HG02973 (cell line): ENCODE data around the gene KDELR1.
"Not testable (repeated sequence)": the region's sequence is repeated elsewhere in the genome, so short reads cannot be mapped to it uniquely, and the experiment has no call there.

Source experiments
- ATAC-seq: cut with Tn5 transposase; IDR thresholded peaks from one replicate; pipeline ENCODE4 v1.9.1; 2021; ENCODE audit warnings: moderate library complexity; ENCODE audit not compliant: unreplicated experiment

Gene KDELR1

GRCh38 chr19:48372904-48373303, 18.4 kb downstream of the KDELR1 start:
- no peak for ATAC-seq

GRCh38 chr19:48371771-48372170, 19.6 kb downstream of the KDELR1 start:
- not testable (repeated sequence) for ATAC-seq

GRCh38 chr19:48371367-48371766, 20.0 kb downstream of the KDELR1 start:
- ATAC-seq: no peak

DNA sequence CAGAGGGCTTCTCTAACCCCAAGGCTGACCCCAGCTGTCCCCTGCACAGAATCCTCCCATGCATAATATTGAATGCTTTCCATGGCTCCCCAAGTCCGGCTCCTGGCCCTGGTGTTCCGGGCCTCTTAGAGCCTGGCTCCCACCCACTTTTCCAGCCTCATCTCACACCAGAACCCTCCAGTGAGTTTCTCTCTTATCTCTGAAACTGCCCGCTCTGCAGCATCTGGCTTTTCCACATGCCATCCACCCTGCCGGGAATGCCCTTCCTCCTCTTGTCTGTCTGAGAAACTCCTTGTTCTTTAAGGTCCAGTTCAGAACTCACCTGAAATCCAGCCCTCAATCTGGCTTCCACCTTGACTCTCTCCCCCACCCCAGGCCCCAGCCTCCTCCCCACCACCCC, 20.4 kb downstream of the KDELR1 start:
- ATAC-seq: no peak

DNA sequence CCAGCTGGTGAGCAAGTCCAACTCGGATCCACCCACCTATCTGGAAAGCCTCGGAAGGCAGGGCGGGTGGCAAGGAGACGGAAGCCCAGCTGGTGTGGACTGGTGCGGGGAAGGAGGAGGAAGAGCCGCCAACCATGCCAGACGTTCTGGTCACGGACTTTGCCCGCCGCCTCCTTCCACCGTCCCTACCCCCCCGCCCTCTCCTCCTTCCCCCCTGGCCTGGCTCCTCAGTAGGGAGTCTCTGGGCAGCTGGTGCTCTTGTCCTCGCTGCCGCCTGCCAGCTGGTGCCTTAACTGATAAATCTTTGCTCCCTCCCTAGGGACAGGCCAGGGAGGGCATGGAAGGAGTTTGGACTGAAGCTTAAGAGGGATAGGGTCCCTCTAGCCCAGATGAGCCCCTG, 22.4 kb downstream of the KDELR1 start:
- no peak for ATAC-seq

- no peak for ATAC-seq
Observed at GRCh38 chr19:48367855-48368254, 23.5 kb downstream of the KDELR1 start.

GRCh38 chr19:48365602-48366001, 25.7 kb downstream of the KDELR1 start:
- no peak for ATAC-seq

GRCh38 chr19:48364598-48365348, 26.6 kb downstream of the KDELR1 start:
- ATAC-seq: no peak

DNA sequence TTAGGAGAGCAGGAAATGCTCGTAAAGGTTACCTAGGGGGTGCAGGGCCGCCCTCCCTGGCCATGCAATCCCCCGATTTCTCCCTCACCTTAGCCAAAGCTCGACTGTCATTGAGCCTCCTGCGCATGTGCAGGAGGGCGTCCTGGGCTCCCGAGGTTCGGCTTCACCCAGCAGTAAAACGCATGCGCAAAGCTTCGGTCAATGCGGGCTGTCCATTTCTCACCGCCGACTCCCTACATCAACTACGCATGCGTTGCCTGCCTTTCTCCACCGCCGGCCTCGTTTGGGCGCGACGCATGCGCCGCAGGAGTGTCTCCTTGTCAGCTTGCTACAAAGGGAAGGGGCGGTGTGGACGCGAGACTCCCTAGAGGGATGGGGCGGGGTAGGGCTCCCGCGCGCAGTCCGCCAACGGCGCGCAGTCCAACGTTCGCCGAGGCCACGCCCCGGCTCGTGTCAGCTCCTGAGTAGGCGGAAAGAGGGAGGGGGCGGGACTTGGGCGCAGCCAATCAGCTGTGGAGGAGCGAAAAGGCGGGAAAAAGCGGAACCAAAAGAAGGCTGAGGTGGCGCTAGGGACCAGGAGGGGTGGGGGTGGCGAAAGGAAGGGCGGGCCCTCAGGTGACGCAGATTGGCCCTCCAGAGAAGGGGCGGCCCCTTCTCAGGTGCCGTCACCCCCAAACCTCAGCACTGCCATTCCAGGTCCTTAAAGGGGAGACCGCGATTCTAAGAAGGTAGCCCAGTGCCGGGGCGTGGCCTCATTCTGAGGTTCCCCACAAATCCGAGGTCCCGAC, 27.3 kb downstream of the KDELR1 start, which contains the start of the genes SYNGR4 and TMEM143:
SYNGR4 (plus strand) TSS at position 558 of the 788 bp plus-strand sequence. CDS start 1,476 bp downstream, outside the sequence.
TMEM143 (minus strand) TSS at position 131 of the 788 bp plus-strand sequence; CDS start at position 111, 20 bp downstream.
- ATAC-seq: peak; percentile 71

- peak; percentile 9 for ATAC-seq
Observed at GRCh38 chr19:48363500-48363809, 27.9 kb downstream of the KDELR1 start.

DNA sequence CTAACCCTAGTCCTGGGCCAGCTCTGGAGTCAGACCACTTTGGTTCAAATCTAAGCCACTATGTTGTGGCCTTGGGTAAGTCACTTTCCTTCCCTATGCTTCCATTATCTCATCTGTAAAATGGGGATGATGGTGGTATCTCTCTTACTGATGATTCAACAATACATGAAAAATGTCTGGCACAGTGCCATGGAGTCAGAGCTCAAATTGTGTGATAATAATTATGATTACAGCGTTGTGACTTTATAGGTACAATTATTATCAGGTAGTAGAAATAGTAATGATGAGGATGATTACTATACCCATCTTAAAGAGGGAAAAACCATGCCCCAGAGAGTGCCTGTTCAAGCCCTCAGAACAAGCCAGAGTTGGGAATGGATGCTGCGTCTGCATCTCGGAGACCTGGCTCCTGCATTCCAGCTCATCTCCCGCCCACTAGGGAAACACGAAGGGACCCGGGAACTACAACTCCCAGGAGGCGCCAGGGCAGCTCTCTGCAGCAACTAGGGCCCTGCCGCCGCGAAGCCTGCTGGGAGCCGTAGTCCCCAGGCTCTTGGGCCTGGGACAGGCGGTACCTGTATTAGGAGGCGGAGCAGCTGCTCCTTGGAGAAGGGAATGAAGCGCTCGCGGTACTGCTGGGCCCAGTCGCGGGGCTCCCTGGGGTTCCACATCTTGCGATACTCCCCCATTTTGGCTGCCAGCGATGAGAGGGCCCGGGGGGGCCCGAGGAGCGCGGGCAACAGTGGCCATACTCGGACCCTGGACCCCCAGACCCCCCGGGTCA, 28.4 kb downstream of the KDELR1 start:
- peak; percentile 45 for ATAC-seq

GRCh38 chr19:48361912-48362311, 29.4 kb downstream of the KDELR1 start:
- no peak for ATAC-seq

- ATAC-seq: no peak
Observed at GRCh38 chr19:48359123-48359522, 32.2 kb downstream of the KDELR1 start.

DNA sequence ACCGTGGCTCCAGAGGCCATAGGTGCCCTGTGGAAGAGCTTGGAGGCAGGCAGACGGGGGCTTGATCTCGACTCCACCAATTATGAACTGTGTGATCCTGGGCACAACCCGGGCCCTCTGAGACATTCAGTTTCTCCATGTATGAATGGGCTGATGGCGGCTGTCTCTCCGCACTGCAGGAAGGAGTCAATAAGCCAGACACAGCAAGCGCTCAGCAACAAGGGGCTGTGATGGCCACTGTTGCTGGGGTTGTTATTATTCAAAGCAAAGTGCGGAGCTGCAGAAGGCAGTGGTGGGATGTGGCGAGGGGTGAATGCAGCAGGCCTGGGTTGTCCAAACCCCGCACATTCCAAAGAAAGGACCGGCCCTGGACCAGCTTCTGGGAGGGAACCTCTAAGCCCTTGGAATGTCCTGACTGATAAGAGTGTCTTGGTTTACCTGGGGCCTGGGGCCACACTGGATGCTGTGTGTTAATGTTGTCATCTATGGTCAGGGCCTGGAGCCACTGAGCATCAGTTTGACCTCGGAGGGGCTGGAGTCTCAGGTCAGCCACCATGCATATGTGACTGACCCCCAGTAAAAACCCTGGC, 35.9 kb downstream of the KDELR1 start:
- ATAC-seq: no peak

GRCh38 chr19:48354332-48354992, 36.9 kb downstream of the KDELR1 start:
- ATAC-seq: no peak

GRCh38 chr19:48353677-48354076, 37.7 kb downstream of the KDELR1 start:
- no peak for ATAC-seq

- ATAC-seq: no peak
Observed at GRCh38 chr19:48351341-48351752, 40.0 kb downstream of the KDELR1 start.

DNA sequence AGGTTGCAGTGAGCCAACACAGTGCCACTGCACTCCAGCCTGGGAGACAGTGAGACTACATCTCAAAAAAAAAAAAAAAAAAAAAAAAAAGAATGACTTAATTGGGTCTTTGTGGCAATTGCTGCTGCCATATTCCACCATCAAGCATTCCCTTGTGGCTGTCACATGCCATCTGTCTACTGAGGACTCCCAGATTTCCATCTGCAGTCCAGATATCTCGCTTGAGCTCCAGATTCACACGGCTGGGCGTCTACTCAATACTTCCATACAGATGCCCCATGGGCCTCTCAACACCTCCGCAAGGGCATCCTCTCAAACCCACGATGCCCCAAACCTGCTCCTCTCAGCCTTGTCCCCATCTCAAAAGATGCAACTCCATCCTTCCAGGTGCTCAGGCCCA, 40.5 kb downstream of the KDELR1 start:
- ATAC-seq: no peak

GRCh38 chr19:48348737-48349136, 42.6 kb downstream of the KDELR1 start:
- no peak for ATAC-seq

GRCh38 chr19:48348045-48348444, 43.3 kb downstream of the KDELR1 start:
- no peak for ATAC-seq
